HG03354 (cell line): ENCODE results near the gene RASA3.
"Not testable (repeated sequence)": the region's sequence is repeated elsewhere in the genome, so short reads cannot be mapped to it uniquely, and the experiment has no call there.

Source experiments
- ATAC-seq: cut with Tn5 transposase; IDR thresholded peaks from one replicate; pipeline ENCODE4 v1.9.1; 2021; ENCODE audit warnings: mild to moderate bottlenecking; ENCODE audit not compliant: unreplicated experiment, poor library complexity, severe bottlenecking

RASA3 gene

GRCh38 chr13:114090476-114090875 lies 41.9 kb downstream of the RASA3 start:
- ATAC-seq = no peak

- no peak for ATAC-seq
Measured at GRCh38 chr13:114089751-114090400, 42.5 kb downstream of the RASA3 start.

- ATAC-seq = no peak
Measured at GRCh38 chr13:114089341-114089740, 43.1 kb downstream of the RASA3 start.

- ATAC-seq = no peak
Measured at GRCh38 chr13:114088863-114089262, 43.6 kb downstream of the RASA3 start.

GRCh38 chr13:114088234-114088633 lies 44.2 kb downstream of the RASA3 start:
- ATAC-seq = no peak

- no peak for ATAC-seq
Measured at GRCh38 chr13:114087430-114087829, 45.0 kb downstream of the RASA3 start.

GRCh38 chr13:114082849-114083645 lies 49.4 kb downstream of the RASA3 start:
- no peak for ATAC-seq

- no peak for ATAC-seq
Measured at GRCh38 chr13:114081761-114082681, 50.4 kb downstream of the RASA3 start.

GRCh38 chr13:114080739-114081561 lies 51.5 kb downstream of the RASA3 start:
- no peak for ATAC-seq

- ATAC-seq = no peak
Measured at GRCh38 chr13:114079601-114080536, 52.6 kb downstream of the RASA3 start.

- no peak for ATAC-seq
Measured at GRCh38 chr13:114078461-114079451, 53.7 kb downstream of the RASA3 start.

- no peak for ATAC-seq
Measured at GRCh38 chr13:114077933-114078325, 54.5 kb downstream of the RASA3 start.

GRCh38 chr13:114077099-114077932 lies 55.1 kb downstream of the RASA3 start:
- ATAC-seq = no peak

GRCh38 chr13:114076329-114077090 lies 55.9 kb downstream of the RASA3 start:
- ATAC-seq = no peak

GRCh38 chr13:114075811-114076210 lies 56.6 kb downstream of the RASA3 start:
- ATAC-seq = not testable (repeated sequence)
